NB4 (cell line): ENCODE data around the gene TAF3.

Experiments
- POLR2A ChIP-seq: IDR thresholded peaks from 2 replicates; pipeline ENCODE4 v1.6.1; 2011; ENCODE audit warnings: mild to moderate bottlenecking; ENCODE audit not compliant: insufficient read length; ENCODE audit errors: extremely low read depth
- TF ChIP-seq, protein P1 (sequence below): IDR thresholded peaks from one replicate; pipeline ENCODE4 v1.5.1; 2012; ENCODE audit warnings: low read depth, low read length

DNA sequence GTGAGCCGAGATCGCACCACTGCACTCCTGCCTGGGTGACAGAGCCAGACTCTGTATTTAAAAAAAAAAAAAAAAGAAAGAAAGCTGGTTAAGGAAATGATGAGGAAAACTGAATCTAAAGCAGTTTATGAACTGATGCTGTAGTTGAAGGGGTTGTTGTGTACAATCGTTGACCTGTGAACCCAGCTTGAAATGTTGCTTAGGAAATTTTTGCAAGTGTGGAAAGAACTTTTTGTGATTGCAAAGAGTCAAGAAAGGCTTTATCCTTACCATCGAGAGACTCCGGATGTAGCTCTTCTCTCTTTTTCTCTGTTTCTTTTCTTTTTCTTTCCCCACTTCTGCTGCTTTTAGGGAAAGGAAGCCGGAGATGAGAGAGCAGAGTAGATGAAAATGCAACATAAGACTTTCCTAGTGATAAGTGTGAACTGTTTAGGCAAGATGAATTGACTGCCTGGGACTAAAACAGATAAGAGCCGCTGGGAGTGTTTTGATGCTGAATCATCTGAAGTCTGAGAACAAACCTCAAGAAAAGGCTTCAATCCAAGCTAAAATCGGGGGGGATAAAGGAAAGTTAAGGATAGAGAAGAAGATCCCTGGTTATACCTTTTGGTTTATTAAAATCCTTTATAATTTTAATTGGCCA lies 69.0 kb downstream of the TAF3 start:
- TF ChIP-seq, protein P1, sequence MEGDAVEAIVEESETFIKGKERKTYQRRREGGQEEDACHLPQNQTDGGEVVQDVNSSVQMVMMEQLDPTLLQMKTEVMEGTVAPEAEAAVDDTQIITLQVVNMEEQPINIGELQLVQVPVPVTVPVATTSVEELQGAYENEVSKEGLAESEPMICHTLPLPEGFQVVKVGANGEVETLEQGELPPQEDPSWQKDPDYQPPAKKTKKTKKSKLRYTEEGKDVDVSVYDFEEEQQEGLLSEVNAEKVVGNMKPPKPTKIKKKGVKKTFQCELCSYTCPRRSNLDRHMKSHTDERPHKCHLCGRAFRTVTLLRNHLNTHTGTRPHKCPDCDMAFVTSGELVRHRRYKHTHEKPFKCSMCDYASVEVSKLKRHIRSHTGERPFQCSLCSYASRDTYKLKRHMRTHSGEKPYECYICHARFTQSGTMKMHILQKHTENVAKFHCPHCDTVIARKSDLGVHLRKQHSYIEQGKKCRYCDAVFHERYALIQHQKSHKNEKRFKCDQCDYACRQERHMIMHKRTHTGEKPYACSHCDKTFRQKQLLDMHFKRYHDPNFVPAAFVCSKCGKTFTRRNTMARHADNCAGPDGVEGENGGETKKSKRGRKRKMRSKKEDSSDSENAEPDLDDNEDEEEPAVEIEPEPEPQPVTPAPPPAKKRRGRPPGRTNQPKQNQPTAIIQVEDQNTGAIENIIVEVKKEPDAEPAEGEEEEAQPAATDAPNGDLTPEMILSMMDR, result no peak
- TF ChIP-seq POLR2A, result no peak
